ENCODE data around the gene ZNF75A.
"Not testable (repeated sequence)": the region's sequence is repeated elsewhere in the genome, so short reads cannot be mapped to it uniquely, and the experiment has no call there.

ZNF75A gene

GRCh38 chr16:3305109-3306068, at the start of gene ZNF75A, which contains the start of gene TIGD7:
ZNF75A (plus strand) TSS chr16:3305497; CDS start chr16:3308429, 2,932 bp downstream.
TIGD7 (minus strand) TSS chr16:3305430; CDS start chr16:3300614, 4,816 bp downstream.
- peak; percentile 87 for DNase-seq (ENCODE audit: low spot score)

GRCh38 chr16:3256146-3256865, 49.0 kb upstream of the ZNF75A start, which contains the start of gene MEFV:
MEFV (minus strand) TSS chr16:3256633; CDS start chr16:3256587, 46 bp downstream.
- DNase-seq (ENCODE audit: low spot score): no peak

- no peak for DNase-seq (ENCODE audit: low spot score)
Measured at GRCh38 chr16:3256866-3257465, 48.3 kb upstream of the ZNF75A start.

- no peak for DNase-seq (ENCODE audit: low spot score)
Measured at GRCh38 chr16:3259836-3260235, 45.5 kb upstream of the ZNF75A start.

- DNase-seq (ENCODE audit: low spot score): no peak
Measured at GRCh38 chr16:3262517-3262916, 42.8 kb upstream of the ZNF75A start.

GRCh38 chr16:3264137-3265036, 40.9 kb upstream of the ZNF75A start:
- peak; percentile 98 for DNase-seq (ENCODE audit: low spot score)

GRCh38 chr16:3266873-3267537, 38.3 kb upstream of the ZNF75A start:
- peak; percentile 25 for DNase-seq (ENCODE audit: low spot score)

GRCh38 chr16:3268294-3268693, 37.0 kb upstream of the ZNF75A start:
- DNase-seq (ENCODE audit: low spot score): no peak

GRCh38 chr16:3270718-3271117, 34.6 kb upstream of the ZNF75A start:
- not testable (repeated sequence) for DNase-seq (ENCODE audit: low spot score)

- not testable (repeated sequence) for DNase-seq (ENCODE audit: low spot score)
Measured at GRCh38 chr16:3271281-3271680, 34.0 kb upstream of the ZNF75A start.

- no peak for DNase-seq (ENCODE audit: low spot score)
Measured at GRCh38 chr16:3274490-3274889, 30.8 kb upstream of the ZNF75A start.

GRCh38 chr16:3274947-3275346, 30.4 kb upstream of the ZNF75A start:
- no peak for DNase-seq (ENCODE audit: low spot score)

GRCh38 chr16:3276679-3277078, 28.6 kb upstream of the ZNF75A start:
- DNase-seq (ENCODE audit: low spot score): no peak

GRCh38 chr16:3281222-3281820, 24.0 kb upstream of the ZNF75A start:
- no peak for DNase-seq (ENCODE audit: low spot score)

GRCh38 chr16:3282103-3282729, 23.1 kb upstream of the ZNF75A start:
- peak; percentile 4 for DNase-seq (ENCODE audit: low spot score)

GRCh38 chr16:3282730-3283542, 22.4 kb upstream of the ZNF75A start, which contains the start of gene ZNF263:
ZNF263 (plus strand) TSS chr16:3283491; CDS start chr16:3283819, 328 bp downstream.
- peak; percentile 95 for DNase-seq (ENCODE audit: low spot score)

GRCh38 chr16:3283543-3284447, 21.5 kb upstream of the ZNF75A start:
- no peak for DNase-seq (ENCODE audit: low spot score)

GRCh38 chr16:3285131-3285530, 20.2 kb upstream of the ZNF75A start:
- no peak for DNase-seq (ENCODE audit: low spot score)

Data from CD4-positive, alpha-beta T cell treated with Interleukin-2 at 100 ng/mL for 4 hours (primary cell).